Esophagus squamous epithelium (tissue), 5 donors: ENCODE measurements around the gene MPIG6B. TPM values are rescaled to one million over a fixed set of nuclear protein-coding genes. Genes with fewer than 3 reads are reported as not detected.

Experiments
- DNase-seq: peaks from one replicate; lab custom pipeline; 2025; lab: John Stamatoyannopoulos, UW
- H3K27ac ChIP-seq, 4 donors: fragments of 200-600 bp; sonication (generic); one replicate each; pipeline ENCODE4 v1.5.1; 2016 to 2019; ENCODE audit warnings: mild to moderate bottlenecking in 1 of 4
- H3K27me3 ChIP-seq, 4 donors: fragments of 200-600 bp; sonication (generic); 1 replicate in 3 of 4; 2 replicates in 1 of 4; pipeline versions ENCODE4 v1.5.1 to v1.6.0; 2017 to 2021; ENCODE audit warnings: antibody characterized with exemption in 1 of 4
- H3K36me3 ChIP-seq, 3 donors: fragments of 200-600 bp; sonication (generic); one replicate each; pipeline ENCODE4 v1.5.1; 2016 to 2019
- H3K4me1 ChIP-seq, 3 donors: fragments of 200-600 bp; sonication (generic); one replicate each; pipeline ENCODE4 v1.5.1; 2017 to 2019
- H3K4me3 ChIP-seq, 4 donors: fragments of 200-600 bp; sonication (generic); 1 replicate in 3 of 4; 2 replicates in 1 of 4; pipeline ENCODE4 v1.5.1; 2016 to 2019; ENCODE audit warnings: mild to moderate bottlenecking in 2 of 4, moderate library complexity in 1 of 4
- H3K9me3 ChIP-seq, 3 donors: fragments of 200-600 bp; sonication (generic); one replicate each; pipeline ENCODE4 v1.5.1; 2016 to 2019
- POLR2A ChIP-seq, 4 donors: fragments of 450-650 bp; IDR thresholded peaks; one replicate each; pipeline ENCODE4 v1.6.1; 2017; ENCODE audit warnings: antibody characterized with exemption in 4 of 4, mild to moderate bottlenecking in 4 of 4, moderate library complexity in 3 of 4
- WGBS, 2 donors: methylation state at CpG; one replicate each; pipeline ENCODE4 v1.1.5; 2018; 5-methylcytosine and 5-hydroxymethylcytosine counted together
- intact Hi-C: fragments of 100-400 bp; cut with DNase I; formaldehyde crosslinking; loops from one replicate; pipeline ENCODE4 v1.15.0; 2022
- total RNA-seq, 4 donors: library from RNA; depleted of rRNA; stranded (reverse); fragments of >200 nt; gene quantifications; one replicate each; pipeline ENCODE4 v1.1.0, GENCODE V29; 2016
- TF ChIP-seq, protein P1 (sequence below), 6 experiments: fragments of 450-650 bp in 4 of 6; fragments of 200-600 bp in 2 of 6; sonication (generic) in 2 of 6; IDR thresholded peaks; one replicate each; pipeline ENCODE4 v1.5.1; 2016 to 2019; ENCODE audit warnings: antibody characterized with exemption in 6 of 6, mild to moderate bottlenecking in 4 of 6, moderate library complexity in 4 of 6
- donor health status: DM: yes; HTN: yes; CAD: no.

The MPIG6B gene, protein sequence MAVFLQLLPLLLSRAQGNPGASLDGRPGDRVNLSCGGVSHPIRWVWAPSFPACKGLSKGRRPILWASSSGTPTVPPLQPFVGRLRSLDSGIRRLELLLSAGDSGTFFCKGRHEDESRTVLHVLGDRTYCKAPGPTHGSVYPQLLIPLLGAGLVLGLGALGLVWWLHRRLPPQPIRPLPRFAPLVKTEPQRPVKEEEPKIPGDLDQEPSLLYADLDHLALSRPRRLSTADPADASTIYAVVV
- total RNA-seq = 1 to 10 TPM in 1 of 4 donors, under 1 TPM in 3; 0.12 to 1.4 (median 0.73) TPM

DNA sequence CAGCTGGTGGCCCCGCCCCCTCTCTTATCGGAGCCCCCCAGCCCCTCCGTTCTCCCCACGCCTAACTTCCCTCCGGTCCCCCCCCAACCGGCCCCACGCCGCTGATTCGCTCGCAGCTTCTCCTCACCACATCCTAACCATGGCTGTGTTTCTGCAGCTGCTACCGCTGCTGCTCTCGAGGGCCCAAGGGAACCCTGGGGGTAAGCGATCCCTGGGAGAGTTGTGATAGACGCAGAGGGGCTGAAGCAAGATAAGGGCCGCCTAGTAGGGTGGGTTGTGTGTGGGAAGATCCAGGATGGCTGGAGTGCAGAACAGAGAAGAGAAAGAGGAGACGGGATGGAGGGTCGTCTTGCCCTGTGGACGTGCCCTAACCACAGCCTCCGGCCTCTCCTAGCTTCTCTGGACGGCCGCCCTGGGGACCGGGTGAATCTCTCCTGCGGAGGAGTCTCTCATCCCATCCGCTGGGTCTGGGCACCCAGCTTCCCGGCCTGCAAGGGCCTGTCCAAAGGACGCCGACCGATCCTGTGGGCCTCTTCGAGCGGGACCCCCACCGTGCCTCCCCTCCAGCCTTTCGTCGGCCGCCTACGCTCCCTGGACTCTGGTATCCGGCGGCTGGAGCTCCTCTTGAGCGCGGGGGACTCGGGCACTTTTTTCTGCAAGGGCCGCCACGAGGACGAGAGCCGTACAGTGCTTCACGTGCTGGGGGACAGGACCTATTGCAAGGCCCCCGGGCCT lies at the start of gene MPIG6B:
TSS of gene MPIG6B (plus strand) at position 129 of the 735 bp plus-strand sequence. CDS start at position 140, 11 bp downstream.
- Histone ChIP-seq H3K27me3 (no peaks in the 10 kb centered on the region), H3K4me1 (peaks cover 13 to 75% (median 22%) of the 10 kb centered on the region in 3 donors), H3K36me3 (peaks cover 0 to 25% (median 0%) of the 10 kb centered on the region in 3 donors), H3K9me3 (no peaks in the 10 kb centered on the region), H3K4me3 (no peak within 1 kb of the TSS), H3K27ac (peak within 1 kb of the TSS in 2 of 4 donors; percentile 62 to 94)
- DNase-seq = no peak
- TF ChIP-seq, protein P1, sequence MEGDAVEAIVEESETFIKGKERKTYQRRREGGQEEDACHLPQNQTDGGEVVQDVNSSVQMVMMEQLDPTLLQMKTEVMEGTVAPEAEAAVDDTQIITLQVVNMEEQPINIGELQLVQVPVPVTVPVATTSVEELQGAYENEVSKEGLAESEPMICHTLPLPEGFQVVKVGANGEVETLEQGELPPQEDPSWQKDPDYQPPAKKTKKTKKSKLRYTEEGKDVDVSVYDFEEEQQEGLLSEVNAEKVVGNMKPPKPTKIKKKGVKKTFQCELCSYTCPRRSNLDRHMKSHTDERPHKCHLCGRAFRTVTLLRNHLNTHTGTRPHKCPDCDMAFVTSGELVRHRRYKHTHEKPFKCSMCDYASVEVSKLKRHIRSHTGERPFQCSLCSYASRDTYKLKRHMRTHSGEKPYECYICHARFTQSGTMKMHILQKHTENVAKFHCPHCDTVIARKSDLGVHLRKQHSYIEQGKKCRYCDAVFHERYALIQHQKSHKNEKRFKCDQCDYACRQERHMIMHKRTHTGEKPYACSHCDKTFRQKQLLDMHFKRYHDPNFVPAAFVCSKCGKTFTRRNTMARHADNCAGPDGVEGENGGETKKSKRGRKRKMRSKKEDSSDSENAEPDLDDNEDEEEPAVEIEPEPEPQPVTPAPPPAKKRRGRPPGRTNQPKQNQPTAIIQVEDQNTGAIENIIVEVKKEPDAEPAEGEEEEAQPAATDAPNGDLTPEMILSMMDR (IDR thresholded peaks at IDR 0.05) = no peak
- no peak for TF ChIP-seq POLR2A (IDR thresholded peaks at IDR 0.05)
- 75 to 79% methylated on average over 8 to 14 of the region's 46 CpGs for WGBS, 2 donors
- intact Hi-C loops = no loop called here

DNA sequence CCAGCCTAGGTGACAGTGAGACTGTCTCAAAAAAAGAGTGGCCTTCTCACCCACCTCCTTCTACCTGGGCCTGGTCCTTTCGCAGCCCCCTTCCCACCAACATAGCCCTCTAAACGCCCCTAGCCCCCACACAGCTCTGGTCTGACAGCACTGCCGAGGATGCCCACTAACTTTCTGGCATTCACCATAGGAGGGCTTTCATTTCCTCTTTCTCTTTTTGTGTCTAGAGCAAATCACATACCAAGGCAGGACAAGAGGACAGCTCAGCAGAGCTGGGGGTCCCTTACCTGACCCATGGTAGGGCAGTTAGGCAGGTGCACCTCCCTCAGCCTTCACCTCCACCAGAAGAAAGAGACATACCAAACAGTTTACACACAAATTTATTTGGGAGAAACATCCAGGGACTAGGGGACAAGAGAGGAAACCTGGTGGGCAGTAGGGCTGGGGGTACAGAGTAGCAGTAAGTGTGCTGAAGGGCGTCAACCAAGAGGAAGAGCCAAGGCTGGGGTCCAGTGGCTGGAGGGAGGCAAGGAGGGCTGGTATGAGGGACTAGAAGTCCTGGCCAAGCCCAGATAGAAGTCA lies 46.8 kb upstream of the MPIG6B start:
- 68 to 77% methylated on average over 4 of the region's 4 CpGs for WGBS, 2 donors
- intact Hi-C loops = loop anchor here (5.0 kb wide), 1 partner anchor 91 kb away; no protein-coding TSS in a partner anchor

DNA sequence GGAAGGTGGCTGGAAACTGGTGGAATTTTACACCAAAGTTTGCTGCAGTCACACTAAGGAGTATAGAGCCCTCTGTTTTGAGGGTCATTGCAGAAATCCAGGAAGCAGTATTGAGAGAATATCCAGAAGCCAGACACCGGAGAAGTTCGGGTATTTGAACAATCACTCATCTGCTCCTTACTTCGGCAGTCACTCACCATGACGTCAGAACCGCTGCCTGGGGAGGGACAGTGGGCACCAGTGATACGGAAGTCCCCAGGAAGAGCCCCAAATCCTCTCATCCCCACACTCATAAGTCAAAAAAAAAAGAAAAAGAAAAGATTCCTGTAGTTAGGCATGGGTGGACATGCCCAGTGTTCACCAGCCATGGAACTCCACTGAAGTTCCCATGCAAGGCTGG lies 46.3 kb upstream of the MPIG6B start:
- H3K4me1 ChIP-seq = peaks cover 0 to 20% (median 16%) of the 10 kb centered on the region in 3 donors
- TF ChIP-seq, protein P1 (IDR thresholded peaks at IDR 0.05) = no peak
- no peak for TF ChIP-seq POLR2A (IDR thresholded peaks at IDR 0.05)
- H3K27me3 ChIP-seq = no peaks in the 10 kb centered on the region
- peaks cover 4 to 30% (median 7%) of the 10 kb centered on the region in 3 donors for H3K36me3 ChIP-seq
- intact Hi-C loops = loop anchor here (5.0 kb wide), 1 partner anchor 90 kb away; no protein-coding TSS in a partner anchor
- H3K27ac ChIP-seq = no peak overlapping the region
- no peaks in the 10 kb centered on the region for H3K9me3 ChIP-seq
- 33 to 66% methylated on average over 6 of the region's 6 CpGs for WGBS, 2 donors
- no peak overlapping the region for H3K4me3 ChIP-seq
- DNase-seq = no peak

More for the DNA sequence above, 46.8 kb upstream of the MPIG6B start:
- no peak for DNase-seq
- H3K27ac ChIP-seq = no peak overlapping the region
- peaks cover 9 to 35% (median 12%) of the 10 kb centered on the region in 3 donors for H3K36me3 ChIP-seq
- peaks cover 0 to 15% (median 12%) of the 10 kb centered on the region in 3 donors for H3K4me1 ChIP-seq
- H3K9me3 ChIP-seq = no peaks in the 10 kb centered on the region
- no peak overlapping the region for H3K4me3 ChIP-seq
- H3K27me3 ChIP-seq = no peaks in the 10 kb centered on the region
- no peak for TF ChIP-seq POLR2A (IDR thresholded peaks at IDR 0.05)
- TF ChIP-seq, protein P1 (IDR thresholded peaks at IDR 0.05) = no peak

DNA sequence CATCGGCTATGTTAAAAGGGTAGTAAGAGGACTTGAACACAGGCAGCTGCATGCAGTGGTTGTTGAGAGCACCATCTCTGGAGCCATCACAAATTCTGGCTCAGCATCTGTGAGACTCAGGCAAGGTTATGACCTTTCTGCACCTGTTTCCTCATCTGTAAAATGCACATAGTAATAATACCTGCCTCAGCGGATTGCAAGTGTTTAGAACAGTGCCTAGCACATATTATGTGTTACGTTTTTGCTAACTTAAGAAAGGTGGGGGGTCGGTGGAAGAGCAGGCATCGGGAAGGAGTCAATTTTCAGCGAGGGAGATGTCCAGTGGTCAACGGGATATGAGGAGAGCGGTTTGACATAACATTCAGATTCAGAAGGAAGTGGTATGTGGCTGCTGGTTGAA lies 45.2 kb upstream of the MPIG6B start:
- TF ChIP-seq, protein P1 (IDR thresholded peaks at IDR 0.05) = no peak
- TF ChIP-seq POLR2A (IDR thresholded peaks at IDR 0.05) = no peak
- Histone ChIP-seq H3K36me3 (peaks cover 0 to 20% (median 0%) of the 10 kb centered on the region in 3 donors), H3K4me3 (no peak overlapping the region), H3K4me1 (peaks cover 1 to 25% (median 16%) of the 10 kb centered on the region in 3 donors), H3K27ac (no peak overlapping the region), H3K27me3 (no peaks in the 10 kb centered on the region), H3K9me3 (no peaks in the 10 kb centered on the region)
- 67 to 74% methylated on average over 8 of the region's 8 CpGs for WGBS, 2 donors
- DNase-seq = no peak
- intact Hi-C loops = loop anchor here (5.0 kb wide), 1 partner anchor 89 kb away; no protein-coding TSS in a partner anchor
